ENCODE results near the gene ARL14EPL.

- TF ChIP-seq CTCF (IDR thresholded peaks at IDR 0.05) (no peak), POLR2A (IDR thresholded peaks at IDR 0.05) (no peak)
These were observed 30.1 kb downstream of the ARL14EPL start for GRCh38 chr5:116062352-116062751.
